Measurements from ENCODE around the gene EIF2D. TPM values are rescaled to one million over a fixed set of nuclear protein-coding genes. Genes with fewer than 3 reads are reported as not detected.

Gene EIF2D
- total RNA-seq, 4 donors from 2014 or later = 38.4 to 55.8 (median 50.4) TPM

DNA sequence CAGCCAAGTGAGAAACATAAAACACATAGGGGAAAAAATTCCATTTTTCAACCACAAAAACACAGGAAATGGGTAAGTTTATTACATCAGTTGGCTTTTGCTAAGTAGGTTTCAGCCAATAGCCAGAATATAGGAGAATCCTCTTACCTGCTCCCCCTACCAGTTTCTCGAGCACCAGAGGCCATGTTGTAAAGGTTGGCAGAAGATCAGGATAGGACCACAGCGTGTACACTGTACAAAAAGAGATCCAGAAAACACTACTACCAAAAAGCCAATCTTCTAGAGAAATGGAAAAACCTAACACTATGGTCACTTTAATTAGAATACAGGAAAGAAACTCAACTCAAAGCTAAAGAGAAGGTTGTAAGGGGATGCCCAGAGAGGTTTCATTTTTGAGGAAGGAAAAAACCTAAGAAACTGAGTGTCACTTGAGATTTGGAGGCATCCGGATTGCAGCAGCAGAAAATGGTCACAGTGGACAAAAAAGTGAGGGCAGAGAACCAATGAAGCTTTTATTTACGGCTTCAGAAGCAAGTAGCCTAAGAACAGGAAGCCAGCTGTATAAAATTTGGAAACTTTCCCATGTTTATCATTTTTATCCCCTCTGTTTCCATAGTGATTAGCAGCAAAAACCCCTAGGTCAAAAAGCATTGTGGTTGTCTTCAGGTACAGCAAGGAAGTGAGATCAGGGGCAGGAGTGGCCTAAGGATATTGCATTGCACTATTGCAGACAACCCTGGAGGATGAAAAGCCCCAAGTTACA, 2.9 kb downstream of the EIF2D start:
- no peak for DNase-seq (ENCODE audit: low spot score)
- no peak for ATAC-seq (ENCODE audit: low FRiP score)
- TF ChIP-seq, protein P1, sequence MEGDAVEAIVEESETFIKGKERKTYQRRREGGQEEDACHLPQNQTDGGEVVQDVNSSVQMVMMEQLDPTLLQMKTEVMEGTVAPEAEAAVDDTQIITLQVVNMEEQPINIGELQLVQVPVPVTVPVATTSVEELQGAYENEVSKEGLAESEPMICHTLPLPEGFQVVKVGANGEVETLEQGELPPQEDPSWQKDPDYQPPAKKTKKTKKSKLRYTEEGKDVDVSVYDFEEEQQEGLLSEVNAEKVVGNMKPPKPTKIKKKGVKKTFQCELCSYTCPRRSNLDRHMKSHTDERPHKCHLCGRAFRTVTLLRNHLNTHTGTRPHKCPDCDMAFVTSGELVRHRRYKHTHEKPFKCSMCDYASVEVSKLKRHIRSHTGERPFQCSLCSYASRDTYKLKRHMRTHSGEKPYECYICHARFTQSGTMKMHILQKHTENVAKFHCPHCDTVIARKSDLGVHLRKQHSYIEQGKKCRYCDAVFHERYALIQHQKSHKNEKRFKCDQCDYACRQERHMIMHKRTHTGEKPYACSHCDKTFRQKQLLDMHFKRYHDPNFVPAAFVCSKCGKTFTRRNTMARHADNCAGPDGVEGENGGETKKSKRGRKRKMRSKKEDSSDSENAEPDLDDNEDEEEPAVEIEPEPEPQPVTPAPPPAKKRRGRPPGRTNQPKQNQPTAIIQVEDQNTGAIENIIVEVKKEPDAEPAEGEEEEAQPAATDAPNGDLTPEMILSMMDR (IDR thresholded peaks at IDR 0.05) = no peak

DNA sequence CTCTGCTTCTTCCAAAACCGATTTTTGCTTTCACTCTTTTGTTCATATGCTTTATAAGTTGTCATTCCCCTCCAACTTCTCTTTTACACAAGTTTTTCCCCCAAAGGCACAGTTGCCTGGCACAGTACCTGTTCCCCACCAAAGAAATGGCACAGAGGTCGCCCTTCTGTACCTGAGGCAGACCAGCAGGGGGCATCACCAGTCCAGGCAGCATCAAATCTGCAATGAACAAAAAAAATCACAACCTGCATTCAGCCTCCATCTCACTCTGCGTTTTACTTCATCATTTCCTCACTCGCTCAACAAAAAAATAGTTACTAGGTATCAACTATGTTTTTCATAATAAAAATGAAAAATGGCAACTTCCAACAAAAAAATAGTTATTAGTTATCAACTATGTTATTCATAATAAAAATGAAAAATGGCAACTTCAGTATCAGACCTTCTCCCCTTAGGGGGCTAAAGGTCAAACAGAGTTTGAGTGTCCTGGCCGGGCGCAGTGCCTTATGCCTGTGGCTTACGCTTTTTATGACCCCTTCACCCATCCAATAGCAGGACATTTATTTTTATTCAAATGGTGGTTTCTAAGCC, 4.1 kb downstream of the EIF2D start:
- TF ChIP-seq, protein P1 (IDR thresholded peaks at IDR 0.05) = no peak
- no peak for DNase-seq (ENCODE audit: low spot score)
- no peak for ATAC-seq (ENCODE audit: low FRiP score)

DNA sequence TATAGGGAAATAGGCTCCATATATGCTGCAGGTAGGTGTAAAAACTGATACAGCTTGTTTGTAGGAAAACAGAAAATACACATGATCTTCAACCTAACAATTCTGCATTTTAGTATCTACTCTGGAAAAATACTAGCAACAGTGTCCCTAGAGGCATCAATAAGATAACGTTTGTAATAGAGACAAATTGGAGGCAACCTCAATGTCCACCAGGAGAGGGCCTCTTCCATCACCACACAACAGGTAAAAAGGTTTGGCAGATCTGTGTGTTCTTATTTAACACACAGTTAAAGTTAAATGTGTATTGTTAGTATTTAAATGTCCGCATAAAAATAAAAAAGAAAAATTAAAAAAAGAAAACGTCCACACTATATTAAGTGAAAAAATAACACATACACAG, 5.4 kb downstream of the EIF2D start:
- DNase-seq (ENCODE audit: low spot score) = no peak
- TF ChIP-seq, protein P1 (IDR thresholded peaks at IDR 0.05) = no peak
- ATAC-seq (ENCODE audit: low FRiP score) = no peak

DNA sequence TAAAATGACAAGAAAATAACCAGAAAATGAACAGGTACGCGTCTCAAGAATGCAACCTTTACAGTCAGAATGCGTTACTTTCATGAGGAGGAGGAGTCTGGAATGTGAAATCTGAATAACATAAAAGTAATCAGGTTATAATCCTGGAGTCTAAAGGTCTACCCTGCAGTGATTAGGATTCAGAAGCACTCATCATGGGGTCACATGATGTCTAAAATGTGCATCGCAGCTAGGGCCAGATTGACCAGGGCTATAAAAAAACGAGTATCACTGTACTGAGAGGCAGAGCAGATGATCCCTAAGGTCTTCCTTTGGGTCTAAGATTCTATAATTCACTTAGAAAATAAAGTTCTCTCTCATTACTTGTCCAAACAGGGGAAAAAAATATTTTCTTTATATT, 7.4 kb downstream of the EIF2D start:
- ATAC-seq (ENCODE audit: low FRiP score) = no peak
- DNase-seq (ENCODE audit: low spot score) = no peak
- TF ChIP-seq, protein P1 (IDR thresholded peaks at IDR 0.05) = no peak

DNA sequence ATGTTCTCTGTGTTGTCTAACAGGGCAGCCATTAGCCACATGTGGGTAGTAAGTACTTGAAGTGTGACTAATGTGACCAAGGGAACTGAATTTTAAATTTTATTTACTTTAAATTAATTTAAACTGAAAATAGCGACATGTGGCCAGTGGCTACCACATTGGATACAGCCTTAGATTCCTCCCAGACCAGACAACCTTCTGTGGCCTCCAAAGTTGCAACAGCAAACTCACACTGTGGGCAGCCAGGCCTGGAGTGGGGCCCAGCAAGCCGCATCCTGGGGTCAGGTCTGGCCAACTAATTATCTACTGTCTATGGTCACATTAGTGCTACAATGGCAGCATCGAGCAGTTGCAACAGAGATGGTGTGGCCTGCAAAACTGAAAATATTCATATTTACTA, 11.7 kb downstream of the EIF2D start:
- DNase-seq (ENCODE audit: low spot score) = no peak
- TF ChIP-seq, protein P1 (IDR thresholded peaks at IDR 0.05) = no peak
- peak; percentile 46 for ATAC-seq (ENCODE audit: low FRiP score)

DNA sequence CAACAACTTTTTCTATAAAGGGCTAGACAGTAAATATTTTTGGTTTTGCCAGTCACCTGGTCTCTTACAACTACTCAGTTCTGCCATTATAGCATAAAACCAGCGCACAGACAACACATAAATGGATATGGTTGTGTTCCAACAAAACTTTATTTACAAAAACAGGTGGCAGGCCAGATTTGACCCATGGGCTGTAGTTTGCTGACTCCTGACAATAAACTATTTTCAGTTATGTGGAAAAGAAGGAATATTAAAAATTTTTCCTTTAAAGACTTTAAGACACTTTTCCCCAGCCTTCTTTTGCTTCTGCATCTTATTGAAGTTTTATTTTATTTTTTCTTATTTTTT, 16.0 kb downstream of the EIF2D start:
- DNase-seq (ENCODE audit: low spot score) (no peak), ATAC-seq (ENCODE audit: low FRiP score) (no peak)
- TF ChIP-seq, protein P1 (IDR thresholded peaks at IDR 0.05) = no peak

All from omental fat pad (tissue), 4 donors.